HL-60 (cell line): ENCODE data around the gene MYH7B.

Experiments
- DNase-seq, 2 experiments: peaks; one replicate each; pipeline ENCODE4 v3.0.0-alpha.2; 2010 to 2020; ENCODE audit warnings: low read depth in 1 of 2, low spot score in 1 of 2
- H3K27ac ChIP-seq: fragments of 250-450 bp; sonication (Bioruptor Pico); replicated peaks from 2 replicates; pipeline ENCODE4 v1.5.1; 2020; ENCODE audit warnings: mild to moderate bottlenecking, moderate library complexity
- H3K27me3 ChIP-seq: fragments of 250-450 bp; sonication (Bioruptor Pico); 2 replicates; pipeline ENCODE4 v1.5.1; 2021; ENCODE audit warnings: mild to moderate bottlenecking, moderate library complexity; ENCODE audit not compliant: insufficient read depth, poor library complexity, severe bottlenecking
- H3K4me3 ChIP-seq: replicated peaks from 2 replicates; pipeline ENCODE4 v1.5.1; 2011; ENCODE audit warnings: mild to moderate bottlenecking, control low read depth, low read length; ENCODE audit not compliant: insufficient read depth
- CTCF ChIP-seq: IDR thresholded peaks from one replicate; pipeline ENCODE4 v1.5.1; 2011; ENCODE audit warnings: low read length, control low read depth, inconsistent platforms; ENCODE audit not compliant: insufficient read depth
- GABPA ChIP-seq: IDR thresholded peaks from 2 replicates; pipeline ENCODE4 v1.6.1; 2012; ENCODE audit warnings: low read depth
- POLR2AphosphoS5 ChIP-seq: IDR thresholded peaks from 2 replicates; pipeline ENCODE4 v1.6.1; 2012; ENCODE audit warnings: low read depth
- REST ChIP-seq: IDR thresholded peaks from 2 replicates; pipeline ENCODE4 v1.6.1; 2012; ENCODE audit warnings: low read depth; ENCODE audit not compliant: insufficient replicate concordance
- SPI1 ChIP-seq: IDR thresholded peaks from 2 replicates; pipeline ENCODE4 v1.6.1; 2012; ENCODE audit warnings: low read depth, mild to moderate bottlenecking, borderline replicate concordance

The MYH7B gene

GRCh38 chr20:34977365-34978091, 21.9 kb downstream of the MYH7B start:
- TF ChIP-seq CTCF (no peak), SPI1 (no peak), POLR2AphosphoS5 (no peak), GABPA (no peak), REST (no peak)

GRCh38 chr20:34978092-34978744, 22.6 kb downstream of the MYH7B start:
- no peak overlapping the region for H3K27ac ChIP-seq
- no peak overlapping the region for H3K4me3 ChIP-seq
- H3K27me3 ChIP-seq, result no peaks in the 10 kb centered on the region
- no peak for TF ChIP-seq REST
- TF ChIP-seq SPI1, result no peak
- TF ChIP-seq CTCF, result no peak
- no peak for TF ChIP-seq POLR2AphosphoS5
- TF ChIP-seq GABPA, result no peak
- no peak for DNase-seq

More at GRCh38 chr20:34977365-34978091, 21.9 kb downstream of the MYH7B start:
- Histone ChIP-seq H3K4me3 (no peak overlapping the region), H3K27ac (no peak overlapping the region), H3K27me3 (no peaks in the 10 kb centered on the region)
- DNase-seq, result no peak

- Histone ChIP-seq H3K27me3 (no peaks in the 10 kb centered on the region), H3K4me3 (no peak overlapping the region), H3K27ac (no peak overlapping the region)
- TF ChIP-seq CTCF (no peak), SPI1 (no peak), GABPA (no peak), POLR2AphosphoS5 (no peak), REST (no peak)
- no peak for DNase-seq
These were observed 23.9 kb downstream of the MYH7B start for GRCh38 chr20:34979366-34980153.
